ENCODE data around the gene FJX1. TPM values are rescaled to one million over a fixed set of nuclear protein-coding genes. Genes with fewer than 3 reads are reported as not detected.

The FJX1 gene
- total RNA-seq, 1 experiment from 2014 or later, result 13.7 TPM

DNA sequence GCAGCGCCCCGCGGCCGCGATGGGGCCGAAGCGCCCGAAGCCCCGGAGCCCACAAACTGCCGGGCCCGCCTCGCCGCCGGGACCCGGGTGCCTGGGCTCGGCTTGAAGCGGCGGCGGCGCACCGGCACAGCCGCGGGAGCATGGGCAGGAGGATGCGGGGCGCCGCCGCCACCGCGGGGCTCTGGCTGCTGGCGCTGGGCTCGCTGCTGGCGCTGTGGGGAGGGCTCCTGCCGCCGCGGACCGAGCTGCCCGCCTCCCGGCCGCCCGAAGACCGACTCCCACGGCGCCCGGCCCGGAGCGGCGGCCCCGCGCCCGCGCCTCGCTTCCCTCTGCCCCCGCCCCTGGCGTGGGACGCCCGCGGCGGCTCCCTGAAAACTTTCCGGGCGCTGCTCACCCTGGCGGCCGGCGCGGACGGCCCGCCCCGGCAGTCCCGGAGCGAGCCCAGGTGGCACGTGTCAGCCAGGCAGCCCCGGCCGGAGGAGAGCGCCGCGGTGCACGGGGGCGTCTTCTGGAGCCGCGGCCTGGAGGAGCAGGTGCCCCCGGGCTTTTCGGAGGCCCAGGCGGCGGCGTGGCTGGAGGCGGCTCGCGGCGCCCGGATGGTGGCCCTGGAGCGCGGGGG lies 346 bp downstream of the FJX1 start:
- RAD21 ChIA-PET (ENCODE audit: low non-redundant PET in 1 of 2, low total read pairs in 2 of 2, uncharacterized antibody in 2 of 2, unreplicated experiment in 2 of 2), result no interaction called here
- Histone ChIP-seq H4K20me1 (ENCODE audit: insufficient read depth) (no peaks in the 10 kb centered on the region), H2AFZ (ENCODE audit: low read depth, low read length, poor library complexity, severe bottlenecking) (no peak overlapping the region), H3K9me3 (ENCODE audit: control insufficient read depth in 1 of 2, insufficient read depth in 1 of 2, low read depth in 1 of 2, low read length in 2 of 2) (no peaks in the 10 kb centered on the region), H3K9me2 (ENCODE audit: insufficient read depth) (no peaks in the 10 kb centered on the region), H3K36me3 (ENCODE audit: control insufficient read depth in 1 of 2, insufficient read depth in 2 of 2, low read length in 2 of 2) (no peaks in the 10 kb centered on the region), H3K4me1 (ENCODE audit: control insufficient read depth in 1 of 2, insufficient read depth in 2 of 2, low read length in 2 of 2) (peaks cover 13 to 66% of the 10 kb centered on the region in 2 experiments; a peak in 3 of 4 replicates), H3K4me2 (ENCODE audit: low read length) (peak overlapping the region; percentile 88), H3K9ac (ENCODE audit: low read length) (peak overlapping the region; percentile 65), H3K79me2 (ENCODE audit: insufficient read depth, low read length) (peaks cover 10% of the 10 kb centered on the region; the same call in 1 of the 2 replicates), H3K27ac (ENCODE audit: low read depth, low read length) (peak overlapping the region; percentile 76), H3K27me3 (ENCODE audit: insufficient read depth, low read length) (0 out of 2 replicates have a peak, but pooled peaks cover 4% of the 10 kb centered on the region), H3K4me3 (replicated peaks in 1 of 2; ENCODE audit: low read depth in 1 of 2, low read length in 2 of 2) (peak overlapping the region; percentile 49 to 60)
- POLR2A ChIA-PET, result no interaction called here
- intact Hi-C loops (cut with micrococcal nuclease), result loop anchor here (2.0 to 10.0 kb wide), 5 partner anchors 44 to 866 kb away; partner anchors contain the start of genes LDLRAD3 and TRIM44
- TF ChIP-seq ZFX (IDR thresholded peaks at IDR 0.05) (peak; percentile 93; the same call in 1 of the 2 replicates), ZNF274 (IDR thresholded peaks at IDR 0.05; ENCODE audit: low read depth, low read length) (no peak), POLR2A (IDR thresholded peaks at IDR 0.05; ENCODE audit: borderline replicate concordance, extremely low read depth, insufficient read depth, insufficient read length) (peak; percentile 18)
- BruUV-seq (replicated peaks), result no TSS peak
- no peak for DNase-seq (ENCODE audit: low read depth, low spot score)
- peak; percentile 48 for ATAC-seq
- CTCF ChIA-PET, result interaction anchor here (1.3 to 3.3 kb wide), 2 partner anchors 203 to 531 kb away, joined by 3 to 22 read pairs; no protein-coding TSS in a partner anchor

DNA sequence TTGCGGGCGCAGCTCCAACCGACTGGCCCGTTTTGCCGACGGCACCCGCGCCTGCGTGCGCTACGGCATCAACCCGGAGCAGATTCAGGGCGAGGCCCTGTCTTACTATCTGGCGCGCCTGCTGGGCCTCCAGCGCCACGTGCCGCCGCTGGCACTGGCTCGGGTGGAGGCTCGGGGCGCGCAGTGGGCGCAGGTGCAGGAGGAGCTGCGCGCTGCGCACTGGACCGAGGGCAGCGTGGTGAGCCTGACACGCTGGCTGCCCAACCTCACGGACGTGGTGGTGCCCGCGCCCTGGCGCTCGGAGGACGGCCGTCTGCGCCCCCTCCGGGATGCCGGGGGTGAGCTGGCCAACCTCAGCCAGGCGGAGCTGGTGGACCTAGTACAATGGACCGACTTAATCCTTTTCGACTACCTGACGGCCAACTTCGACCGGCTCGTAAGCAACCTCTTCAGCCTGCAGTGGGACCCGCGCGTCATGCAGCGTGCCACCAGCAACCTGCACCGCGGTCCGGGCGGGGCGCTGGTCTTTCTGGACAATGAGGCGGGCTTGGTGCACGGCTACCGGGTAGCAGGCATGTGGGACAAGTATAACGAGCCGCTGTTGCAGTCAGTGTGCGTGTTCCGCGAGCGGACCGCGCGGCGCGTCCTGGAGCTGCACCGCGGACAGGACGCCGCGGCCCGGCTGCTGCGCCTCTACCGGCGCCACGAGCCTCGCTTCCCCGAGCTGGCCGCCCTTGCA lies 1.0 kb downstream of the FJX1 start:
- no peaks in the 10 kb centered on the region for H3K9me2 ChIP-seq (ENCODE audit: insufficient read depth)
- H3K9ac ChIP-seq (ENCODE audit: low read length), result peak overlapping the region; percentile 65
- ChIA-PET RAD21 (ENCODE audit: low non-redundant PET in 1 of 2, low total read pairs in 2 of 2, uncharacterized antibody in 2 of 2, unreplicated experiment in 2 of 2) (no interaction called here), CTCF (interaction anchor here (3.3 kb wide), 1 partner anchor 203 kb away, joined by 22 read pairs; no protein-coding TSS in a partner anchor), POLR2A (no interaction called here)
- no peaks in the 10 kb centered on the region for H4K20me1 ChIP-seq (ENCODE audit: insufficient read depth)
- peaks cover 10% of the 10 kb centered on the region; the same call in 1 of the 2 replicates for H3K79me2 ChIP-seq (ENCODE audit: insufficient read depth, low read length)
- H3K4me2 ChIP-seq (ENCODE audit: low read length), result peak overlapping the region; percentile 88
- H3K4me3 ChIP-seq (replicated peaks in 1 of 2; ENCODE audit: low read depth in 1 of 2, low read length in 2 of 2), result peak overlapping the region; percentile 49 to 60
- DNase-seq (ENCODE audit: low read depth, low spot score), result no peak
- H3K27ac ChIP-seq (ENCODE audit: low read depth, low read length), result peak overlapping the region; percentile 76
- ATAC-seq, result peak; percentile 39
- peaks cover 13 to 71% of the 10 kb centered on the region in 2 experiments; a peak in 3 of 4 replicates for H3K4me1 ChIP-seq (ENCODE audit: control insufficient read depth in 1 of 2, insufficient read depth in 2 of 2, low read length in 2 of 2)
- no TSS peak for BruUV-seq (replicated peaks)
- intact Hi-C loops (cut with micrococcal nuclease), result loop anchor here (2.0 to 10.0 kb wide), 5 partner anchors 44 to 866 kb away; partner anchors contain the start of genes LDLRAD3 and TRIM44
- no peaks in the 10 kb centered on the region for H3K9me3 ChIP-seq (ENCODE audit: control insufficient read depth in 1 of 2, insufficient read depth in 1 of 2, low read depth in 1 of 2, low read length in 2 of 2)
- H2AFZ ChIP-seq (ENCODE audit: low read depth, low read length, poor library complexity, severe bottlenecking), result no peak overlapping the region
- 0 out of 2 replicates have a peak, but pooled peaks cover 4% of the 10 kb centered on the region for H3K27me3 ChIP-seq (ENCODE audit: insufficient read depth, low read length)
- H3K36me3 ChIP-seq (ENCODE audit: control insufficient read depth in 1 of 2, insufficient read depth in 2 of 2, low read length in 2 of 2), result no peaks in the 10 kb centered on the region
- TF ChIP-seq JUND (IDR thresholded peaks at IDR 0.05) (no peak), CBX3 (IDR thresholded peaks at IDR 0.05; ENCODE audit: low read depth) (no peak), ZFX (IDR thresholded peaks at IDR 0.05) (peak; percentile 90), SP1 (IDR thresholded peaks at IDR 0.05; ENCODE audit: low read depth) (no peak), YY1 (IDR thresholded peaks at IDR 0.05; ENCODE audit: extremely low read depth, insufficient replicate concordance, low read depth, low read length) (no peak), ZNF274 (IDR thresholded peaks at IDR 0.05; ENCODE audit: low read depth, low read length) (no peak), RAD21 (IDR thresholded peaks at IDR 0.05; ENCODE audit: low read depth) (no peak), SIN3A (IDR thresholded peaks at IDR 0.05; ENCODE audit: low read depth) (no peak)
- TF ChIP-seq, protein P1, sequence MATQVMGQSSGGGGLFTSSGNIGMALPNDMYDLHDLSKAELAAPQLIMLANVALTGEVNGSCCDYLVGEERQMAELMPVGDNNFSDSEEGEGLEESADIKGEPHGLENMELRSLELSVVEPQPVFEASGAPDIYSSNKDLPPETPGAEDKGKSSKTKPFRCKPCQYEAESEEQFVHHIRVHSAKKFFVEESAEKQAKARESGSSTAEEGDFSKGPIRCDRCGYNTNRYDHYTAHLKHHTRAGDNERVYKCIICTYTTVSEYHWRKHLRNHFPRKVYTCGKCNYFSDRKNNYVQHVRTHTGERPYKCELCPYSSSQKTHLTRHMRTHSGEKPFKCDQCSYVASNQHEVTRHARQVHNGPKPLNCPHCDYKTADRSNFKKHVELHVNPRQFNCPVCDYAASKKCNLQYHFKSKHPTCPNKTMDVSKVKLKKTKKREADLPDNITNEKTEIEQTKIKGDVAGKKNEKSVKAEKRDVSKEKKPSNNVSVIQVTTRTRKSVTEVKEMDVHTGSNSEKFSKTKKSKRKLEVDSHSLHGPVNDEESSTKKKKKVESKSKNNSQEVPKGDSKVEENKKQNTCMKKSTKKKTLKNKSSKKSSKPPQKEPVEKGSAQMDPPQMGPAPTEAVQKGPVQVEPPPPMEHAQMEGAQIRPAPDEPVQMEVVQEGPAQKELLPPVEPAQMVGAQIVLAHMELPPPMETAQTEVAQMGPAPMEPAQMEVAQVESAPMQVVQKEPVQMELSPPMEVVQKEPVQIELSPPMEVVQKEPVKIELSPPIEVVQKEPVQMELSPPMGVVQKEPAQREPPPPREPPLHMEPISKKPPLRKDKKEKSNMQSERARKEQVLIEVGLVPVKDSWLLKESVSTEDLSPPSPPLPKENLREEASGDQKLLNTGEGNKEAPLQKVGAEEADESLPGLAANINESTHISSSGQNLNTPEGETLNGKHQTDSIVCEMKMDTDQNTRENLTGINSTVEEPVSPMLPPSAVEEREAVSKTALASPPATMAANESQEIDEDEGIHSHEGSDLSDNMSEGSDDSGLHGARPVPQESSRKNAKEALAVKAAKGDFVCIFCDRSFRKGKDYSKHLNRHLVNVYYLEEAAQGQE (IDR thresholded peaks at IDR 0.05; ENCODE audit: low read depth), result no peak
- TF ChIP-seq, protein P2, sequence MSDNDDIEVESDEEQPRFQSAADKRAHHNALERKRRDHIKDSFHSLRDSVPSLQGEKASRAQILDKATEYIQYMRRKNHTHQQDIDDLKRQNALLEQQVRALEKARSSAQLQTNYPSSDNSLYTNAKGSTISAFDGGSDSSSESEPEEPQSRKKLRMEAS (IDR thresholded peaks at IDR 0.05), result peak; percentile 87
